GM19239 (cell line): Measurements from ENCODE around the gene PTPRJ.

Experiments
- DNase-seq: peaks from one replicate; pipeline ENCODE4 v3.0.0; 2011; ENCODE audit warnings: low spot score; ENCODE audit not compliant: insufficient read length
- FAIRE-seq: peaks from 2 replicates; lab custom pipeline; 2011; peaks lifted over from hg19 to GRCh38; lab: Jason Lieb, UNC

PTPRJ gene

DNA sequence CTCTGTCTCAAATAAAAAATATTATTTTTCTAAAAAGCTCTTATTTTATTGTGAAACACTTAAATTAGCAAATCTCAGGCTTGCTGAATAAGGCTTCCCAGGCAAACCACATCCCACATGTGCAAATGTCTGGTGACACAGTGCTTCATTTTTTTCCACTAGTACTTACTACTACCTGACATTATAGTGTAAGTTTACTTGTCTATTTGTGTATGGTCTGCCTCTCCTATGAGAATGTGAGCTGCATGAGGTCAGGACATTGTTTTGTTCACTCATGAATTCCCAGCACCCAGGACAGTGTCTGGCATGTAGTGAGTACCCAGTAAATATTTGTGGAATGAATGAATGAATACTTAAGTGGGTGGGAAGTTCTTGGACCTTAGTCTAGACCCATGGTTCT is 103.1 kb downstream of the PTPRJ start:
- no peak for DNase-seq
- no peak for FAIRE-seq

DNA sequence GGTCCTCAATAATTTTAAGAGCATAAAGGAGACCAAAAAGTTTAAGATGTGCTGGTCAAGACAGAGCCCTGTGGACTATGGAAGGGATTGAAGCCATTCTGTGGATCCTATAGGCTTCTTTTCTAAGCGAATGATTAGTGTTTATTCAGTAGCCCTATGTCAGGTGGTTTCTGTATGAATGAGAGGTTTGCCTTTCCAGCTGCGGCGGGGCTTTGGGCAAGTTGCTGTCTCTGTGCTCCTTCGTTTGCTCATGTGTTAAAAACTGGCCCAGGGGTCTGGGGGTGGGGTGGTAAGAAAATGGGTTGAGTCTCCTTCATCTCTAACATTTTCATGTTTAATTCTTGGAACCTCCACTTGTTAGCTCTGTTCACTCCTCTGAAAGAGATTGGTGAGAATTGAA is 105.3 kb downstream of the PTPRJ start:
- no peak for FAIRE-seq

DNA sequence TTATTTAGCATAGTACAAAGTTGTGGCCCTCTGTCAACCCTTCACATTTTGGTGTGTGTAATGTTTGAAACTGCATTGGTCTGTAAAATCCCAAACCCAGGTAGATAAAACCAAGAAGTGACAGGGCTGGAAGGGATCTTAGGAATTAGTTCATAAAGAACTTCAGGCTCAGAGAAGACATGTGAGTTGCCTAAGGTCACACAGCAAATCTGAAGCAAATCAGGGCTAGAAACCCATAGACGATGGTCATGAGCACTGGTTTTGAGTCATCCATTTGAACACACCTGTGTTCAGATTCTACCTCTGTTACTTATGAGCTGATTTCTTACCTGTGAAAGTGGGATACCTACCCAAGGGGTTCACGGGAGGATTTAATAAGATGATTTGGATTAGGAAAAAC is 107.1 kb downstream of the PTPRJ start:
- FAIRE-seq, result no peak
- no peak for DNase-seq

More for the DNA sequence above, 105.3 kb downstream of the PTPRJ start:
- no peak for DNase-seq

DNA sequence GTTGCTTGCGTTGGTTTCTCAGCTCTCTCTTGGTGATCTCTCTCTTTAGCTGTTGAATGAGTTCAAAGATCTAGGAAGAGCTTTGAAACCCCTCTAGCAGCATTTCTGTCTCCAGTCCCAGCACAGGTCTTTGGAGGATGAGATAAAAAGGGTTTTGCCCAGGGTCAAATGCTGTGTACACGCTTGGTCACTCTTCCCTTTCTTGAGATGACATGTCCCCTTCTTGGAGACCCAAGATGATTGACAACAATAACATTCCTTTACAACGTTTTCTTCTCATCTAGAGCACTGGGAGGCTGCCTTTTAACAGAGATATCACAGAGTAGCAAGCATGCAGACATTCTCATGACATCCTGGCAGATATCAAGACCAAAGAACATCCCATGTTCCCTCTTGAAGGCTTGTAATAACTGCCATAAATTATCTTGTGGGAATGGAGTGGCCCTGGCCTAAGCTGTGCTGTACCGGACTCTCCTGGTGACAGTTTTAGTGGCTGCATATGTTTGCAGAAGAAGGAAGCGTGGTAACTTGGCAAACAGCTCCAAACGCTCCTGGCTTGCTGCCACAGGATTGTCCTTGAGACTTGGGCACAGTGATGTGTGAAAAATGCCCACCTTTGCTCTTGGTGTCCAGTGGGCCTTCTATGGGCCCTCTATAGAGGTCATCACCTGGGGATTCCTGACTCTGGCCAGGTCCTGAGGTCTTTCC is 107.8 kb downstream of the PTPRJ start:
- DNase-seq (no peak), FAIRE-seq (no peak)

DNA sequence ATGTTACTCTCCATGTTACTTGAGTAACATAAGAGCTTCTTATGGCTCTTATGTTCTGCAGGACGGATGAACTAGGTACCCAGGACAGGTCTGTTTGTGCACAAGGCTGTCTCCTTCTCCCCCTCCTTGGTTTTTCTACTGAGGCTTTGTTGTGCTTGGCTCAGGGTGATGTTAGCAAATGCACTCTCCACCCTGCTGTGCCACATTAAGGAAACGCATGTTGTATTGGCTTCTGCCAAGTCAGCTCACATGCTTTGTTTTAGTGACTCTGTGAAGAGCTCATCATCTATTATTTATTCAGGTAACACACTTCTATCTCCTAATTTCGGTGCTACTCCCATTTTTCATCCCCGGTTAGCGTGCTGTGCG is 108.3 kb downstream of the PTPRJ start:
- FAIRE-seq, result no peak
- no peak for DNase-seq

DNA sequence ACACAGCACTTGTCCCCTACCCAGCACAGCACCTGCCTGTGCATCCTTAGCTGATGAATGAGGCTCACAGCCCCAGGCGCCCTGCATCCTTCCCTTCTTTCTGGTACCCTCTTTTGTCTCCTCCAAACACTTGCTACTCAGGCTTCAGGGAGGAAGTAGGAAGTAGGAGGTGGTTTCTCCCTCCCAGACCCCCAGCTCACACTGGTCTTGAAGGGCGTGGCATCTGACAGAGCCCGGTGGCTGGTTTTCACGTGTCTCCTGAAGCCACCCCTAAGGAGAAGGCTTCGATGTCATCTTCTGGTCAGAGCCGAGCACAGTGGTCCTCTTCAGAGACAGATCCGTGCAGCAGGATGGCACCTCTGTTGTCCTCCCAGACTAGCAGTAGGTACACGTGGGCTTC is 109.8 kb downstream of the PTPRJ start:
- DNase-seq, result no peak
- no peak for FAIRE-seq

DNA sequence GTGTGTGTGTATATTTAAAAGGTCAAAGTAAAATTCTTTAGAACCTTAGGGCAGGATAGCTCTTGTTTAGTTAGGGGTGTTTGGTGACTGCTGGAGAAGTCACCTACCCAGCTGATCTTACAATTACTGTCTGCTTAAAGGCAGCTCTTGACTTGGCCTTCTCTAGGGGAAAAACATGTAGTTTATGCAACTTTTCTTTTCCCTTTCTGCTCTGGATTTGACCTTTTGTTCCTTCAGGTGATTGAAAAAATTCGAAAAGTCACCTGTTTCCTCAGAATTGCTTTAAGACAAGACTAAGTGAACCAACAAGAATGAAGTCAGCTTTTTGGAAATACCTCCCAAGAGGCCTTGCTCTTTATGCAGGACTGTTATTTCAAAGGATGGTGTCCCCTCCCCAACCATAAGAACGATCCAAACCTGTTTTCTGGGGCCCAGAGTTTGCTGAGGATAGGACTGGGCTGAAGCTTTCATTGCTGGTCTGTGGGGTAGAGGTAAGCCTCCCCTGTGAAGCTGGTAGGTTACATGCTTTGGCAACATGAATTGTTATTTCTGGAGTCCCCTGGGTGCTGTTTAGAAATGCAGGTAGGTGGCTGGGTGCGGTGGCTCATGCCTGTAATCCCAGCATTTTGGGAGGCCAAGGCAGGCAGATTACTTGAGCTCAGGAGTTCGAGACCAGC is 111.2 kb downstream of the PTPRJ start:
- no peak for FAIRE-seq

DNA sequence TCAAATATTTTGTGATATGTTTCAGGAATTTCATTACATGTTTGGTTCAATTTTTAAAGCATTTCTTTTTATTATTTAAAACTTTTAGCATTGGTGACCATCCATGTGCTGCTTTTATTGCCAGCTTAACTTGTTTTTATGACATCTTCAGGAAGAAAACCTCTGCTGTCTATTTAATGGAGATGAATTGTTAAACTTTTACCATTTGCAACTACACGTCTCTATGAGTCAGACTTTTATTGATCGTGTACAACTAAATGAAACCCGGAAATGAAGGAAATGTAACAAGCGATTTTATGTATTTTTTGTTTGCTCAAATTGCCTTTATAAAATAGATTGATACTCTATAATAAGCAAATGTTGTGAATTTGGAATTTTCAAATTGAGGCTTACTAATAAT is 113.0 kb downstream of the PTPRJ start:
- FAIRE-seq (no peak), DNase-seq (no peak)

More for the DNA sequence above, 111.2 kb downstream of the PTPRJ start:
- no peak for DNase-seq

DNA sequence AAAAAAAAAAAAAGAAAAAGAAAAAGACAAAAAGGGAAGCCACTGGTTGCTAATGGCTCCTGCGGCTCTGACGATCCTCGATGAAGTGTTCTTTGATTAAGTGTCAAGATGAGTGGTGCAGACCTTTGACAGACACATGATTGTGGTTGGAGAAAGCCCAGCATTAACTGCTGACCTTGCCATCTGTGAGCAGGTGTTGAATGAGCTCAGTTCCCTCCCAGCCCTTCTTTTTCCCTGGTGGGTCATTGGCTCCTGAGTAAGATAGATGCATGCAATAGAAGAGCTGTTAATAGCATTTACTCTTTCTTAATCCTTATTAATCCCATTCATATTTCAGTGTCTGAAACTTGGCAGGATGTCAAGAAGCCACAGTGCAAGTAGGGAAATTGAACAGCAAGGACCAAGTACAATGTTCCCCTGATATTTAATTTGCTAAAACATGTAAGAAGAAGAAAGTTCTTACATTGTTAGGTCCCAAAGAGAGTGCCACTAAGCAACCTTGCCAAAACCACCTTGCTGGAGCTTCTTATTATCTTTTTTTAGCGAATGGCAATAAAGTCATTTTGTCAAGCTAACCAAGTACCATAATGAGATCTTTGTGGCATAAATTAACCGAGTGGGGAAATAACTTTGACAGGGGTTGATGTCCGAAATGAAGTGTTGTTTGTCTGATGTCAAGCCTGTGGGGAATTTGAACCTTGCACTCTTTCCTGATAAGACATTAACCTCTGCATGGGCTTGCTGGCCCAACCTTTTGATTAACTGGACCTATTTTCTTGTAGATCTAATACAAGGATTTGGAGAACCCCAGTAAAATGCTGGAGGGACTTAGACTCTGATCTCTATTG is 113.7 kb downstream of the PTPRJ start:
- no peak for DNase-seq

DNA sequence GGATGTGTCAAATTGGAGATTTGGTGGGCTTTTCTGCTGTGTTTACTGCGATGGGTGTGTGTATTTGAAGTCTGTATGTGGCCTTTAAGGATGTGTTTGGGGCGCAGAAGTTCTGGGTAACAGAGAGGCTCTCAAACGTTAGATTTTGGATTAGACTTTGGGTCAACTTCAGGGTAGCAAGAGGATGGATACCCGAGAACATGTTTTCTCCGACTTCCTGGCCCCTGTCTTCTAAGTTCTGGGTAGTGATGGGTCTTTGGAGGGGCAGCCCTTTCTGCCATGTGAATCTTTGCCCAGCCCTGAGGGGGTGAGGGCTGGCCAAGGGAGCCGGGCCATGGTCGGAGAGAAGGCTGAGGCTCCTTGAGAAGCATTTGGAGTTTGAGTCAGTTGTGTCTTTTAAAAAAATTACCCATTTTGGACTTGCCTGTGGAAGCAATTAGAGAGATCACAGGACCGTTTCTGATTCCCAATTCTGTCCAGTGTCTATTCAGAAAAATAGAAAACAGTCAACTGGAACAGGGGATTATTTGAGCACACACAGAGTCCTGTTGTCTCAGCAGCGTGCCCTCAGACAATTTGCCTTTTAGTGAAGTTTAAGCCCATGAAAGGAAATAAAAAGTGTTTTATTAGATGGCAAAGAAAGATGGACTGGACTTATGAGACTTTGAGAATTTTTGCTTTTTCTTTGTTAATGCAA is 114.4 kb downstream of the PTPRJ start:
- DNase-seq, result no peak
- no peak for FAIRE-seq

More for the DNA sequence above, 113.7 kb downstream of the PTPRJ start:
- peak; percentile 40 for FAIRE-seq

DNA sequence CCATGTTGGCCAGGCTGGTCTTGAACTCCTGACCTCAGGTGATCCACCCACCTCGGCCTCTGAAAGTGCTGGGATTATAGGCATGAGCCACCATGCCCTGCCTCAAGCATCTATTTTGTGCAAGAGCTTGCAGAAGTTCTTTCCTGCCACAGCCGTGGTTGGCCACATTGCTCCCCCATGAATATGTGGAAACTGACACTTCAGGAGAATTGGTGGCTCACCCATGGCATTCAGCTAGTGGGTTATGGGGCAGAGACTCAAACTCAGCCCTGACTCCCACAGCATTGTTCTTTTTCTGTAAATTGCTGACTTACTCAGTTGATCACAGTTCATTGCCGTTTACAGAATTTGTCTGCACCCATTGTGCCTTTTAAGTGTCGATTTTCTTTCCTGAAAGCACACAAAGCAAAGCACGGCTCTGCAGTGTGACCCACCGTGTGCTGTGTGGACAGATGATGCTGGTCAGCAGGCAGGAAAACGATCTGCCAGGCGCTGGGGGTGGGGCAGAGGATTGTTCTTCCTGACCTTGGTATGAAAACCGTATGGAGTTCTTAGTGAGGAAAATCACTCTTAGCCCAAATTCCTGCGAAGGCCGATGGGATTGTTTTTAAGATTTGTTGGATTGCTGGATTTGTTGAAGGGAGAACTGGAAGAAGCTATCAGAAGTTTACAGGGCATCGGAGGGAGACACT is 115.6 kb downstream of the PTPRJ start:
- no peak for DNase-seq
- FAIRE-seq, result no peak

DNA sequence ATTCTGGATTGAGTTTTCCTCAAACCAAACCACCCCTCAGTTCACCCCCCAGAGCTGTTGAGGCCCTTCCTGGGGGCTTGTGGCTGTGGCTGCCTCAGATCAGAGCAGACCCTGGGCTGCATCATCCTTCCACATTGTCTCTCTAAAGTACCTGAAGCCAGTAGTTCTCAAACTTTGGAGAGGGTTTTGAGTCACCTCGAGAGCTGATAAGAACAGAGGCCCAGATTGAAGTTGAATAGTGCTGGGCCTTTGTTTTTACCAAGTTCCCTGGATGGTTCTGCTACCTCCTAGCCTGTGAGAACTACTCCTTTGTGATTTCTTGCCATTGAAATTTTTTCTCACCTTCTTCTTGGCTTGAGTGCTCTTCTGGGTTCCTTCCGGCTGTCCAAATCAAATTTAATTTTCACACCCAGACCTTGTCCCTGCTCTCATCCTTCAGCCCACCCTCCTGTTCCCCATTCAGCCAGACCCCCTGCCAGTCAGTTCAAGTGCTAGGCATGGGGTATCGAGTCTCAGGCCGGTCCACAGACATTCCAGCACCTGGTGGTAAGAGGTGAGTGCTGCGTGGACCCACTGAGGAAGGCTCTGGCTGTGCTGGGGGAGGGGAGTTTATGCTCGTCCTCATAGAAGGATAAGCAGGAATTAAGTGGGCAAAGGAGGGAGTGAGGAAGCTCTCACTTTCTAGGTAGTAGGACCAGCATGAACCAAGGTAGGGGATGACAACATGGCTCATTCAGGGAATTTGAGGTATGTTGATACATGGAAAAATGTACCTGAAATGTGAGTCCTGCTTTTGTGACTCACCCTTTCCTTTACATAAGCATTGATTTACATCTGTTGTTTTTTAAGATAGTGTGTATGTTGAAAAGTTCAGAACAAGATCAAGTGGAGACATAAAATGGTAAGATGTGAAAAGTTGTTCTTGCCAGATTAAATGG is 116.5 kb downstream of the PTPRJ start:
- DNase-seq (no peak), FAIRE-seq (no peak)

DNA sequence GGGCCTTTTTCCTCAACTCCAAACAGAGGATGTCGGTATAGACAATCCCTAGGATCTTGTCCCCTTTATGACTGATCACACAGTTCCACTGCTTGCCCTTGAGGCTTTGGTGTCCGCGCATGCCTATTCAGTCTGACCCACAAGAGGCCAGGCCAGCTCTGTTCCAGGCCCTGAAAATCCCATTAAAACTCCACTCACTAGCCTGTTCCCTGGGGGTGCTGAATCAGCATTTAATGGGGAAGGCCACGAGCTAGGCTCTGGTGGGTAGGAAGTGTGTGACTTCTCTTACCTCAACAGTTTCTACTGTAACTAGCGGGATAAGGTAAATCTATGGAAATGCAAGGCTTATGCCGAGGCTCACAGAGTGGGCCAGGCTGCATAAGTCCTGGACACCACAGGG is 117.7 kb downstream of the PTPRJ start:
- FAIRE-seq, result no peak
- no peak for DNase-seq

DNA sequence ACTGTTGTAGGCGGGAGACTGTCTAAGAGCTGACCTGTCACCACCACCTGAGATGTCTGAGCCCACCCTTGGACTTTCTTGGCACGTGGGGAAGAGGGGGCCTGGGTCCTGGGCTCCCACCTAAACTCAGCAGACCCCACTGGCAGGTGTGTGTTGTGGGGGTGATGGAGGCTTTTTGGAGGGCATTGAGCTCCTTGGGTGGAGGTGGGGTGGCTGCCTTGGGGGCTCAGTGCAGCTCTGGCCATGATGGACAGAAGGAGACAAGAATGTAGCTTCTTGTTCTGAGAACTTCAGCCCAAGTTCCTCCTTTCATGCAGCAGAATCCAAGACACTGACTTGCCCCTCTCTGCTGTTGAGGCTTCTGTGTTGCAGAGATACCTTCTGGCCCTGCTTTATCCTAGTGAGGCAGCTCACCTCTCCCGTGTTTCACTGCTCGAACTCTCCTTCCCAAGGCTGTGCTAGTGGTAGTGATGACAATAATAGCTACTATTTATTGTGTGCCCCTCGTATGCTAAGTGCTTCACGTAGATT is 119.6 kb downstream of the PTPRJ start:
- DNase-seq (no peak), FAIRE-seq (no peak)

DNA sequence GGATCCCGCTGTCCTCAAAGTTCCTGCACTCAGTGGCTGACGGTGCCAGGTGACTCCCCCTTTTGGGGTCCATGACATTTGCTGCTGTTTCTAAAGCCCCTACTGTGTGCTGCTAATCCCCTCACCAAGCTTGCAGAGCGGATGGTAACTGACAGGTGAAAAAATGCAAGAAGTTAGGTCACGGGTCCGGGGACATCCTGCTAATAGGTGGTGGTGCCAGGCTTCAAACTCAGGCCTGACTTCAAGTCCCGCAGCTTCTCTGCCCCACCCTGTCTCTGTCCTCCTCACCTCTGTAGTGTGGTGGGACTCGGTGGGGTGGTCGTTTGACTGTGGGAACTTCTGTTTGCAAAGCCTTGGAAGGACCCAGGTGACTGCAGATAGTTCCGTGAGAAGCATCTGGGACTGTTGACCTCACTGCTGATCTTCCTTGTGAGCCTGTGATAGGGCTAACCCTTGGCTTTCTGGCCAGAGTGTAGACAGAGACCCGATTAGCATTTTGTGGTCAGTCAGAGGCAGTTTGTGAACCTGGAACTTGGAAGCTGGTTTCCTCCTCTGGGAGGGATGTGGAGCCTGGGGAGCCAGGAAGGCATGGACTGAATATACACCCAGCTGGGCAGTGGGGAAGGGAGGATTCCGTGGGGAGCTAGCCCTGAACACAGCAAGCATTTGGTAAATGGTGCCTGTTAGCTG is 120.8 kb downstream of the PTPRJ start:
- no peak for FAIRE-seq
- no peak for DNase-seq

DNA sequence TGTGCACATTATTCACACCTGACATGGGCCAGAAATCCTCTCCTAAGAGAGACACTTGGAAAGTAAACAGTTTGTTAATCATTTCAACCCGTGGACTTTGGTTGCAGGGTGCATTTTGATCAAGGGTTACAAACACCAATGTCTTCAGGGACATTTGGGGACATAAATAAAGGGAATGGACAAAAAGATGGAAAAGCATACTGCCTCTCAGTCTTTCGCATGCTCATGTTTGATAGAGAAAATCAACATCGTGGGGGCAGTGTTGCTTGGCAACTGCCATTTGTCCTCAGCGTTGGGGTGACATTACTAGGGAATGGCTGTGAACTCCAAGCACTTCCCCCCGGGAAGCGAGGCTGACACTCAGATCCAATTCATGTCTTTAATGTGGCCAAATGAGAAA is 121.6 kb downstream of the PTPRJ start:
- FAIRE-seq (no peak), DNase-seq (no peak)

DNA sequence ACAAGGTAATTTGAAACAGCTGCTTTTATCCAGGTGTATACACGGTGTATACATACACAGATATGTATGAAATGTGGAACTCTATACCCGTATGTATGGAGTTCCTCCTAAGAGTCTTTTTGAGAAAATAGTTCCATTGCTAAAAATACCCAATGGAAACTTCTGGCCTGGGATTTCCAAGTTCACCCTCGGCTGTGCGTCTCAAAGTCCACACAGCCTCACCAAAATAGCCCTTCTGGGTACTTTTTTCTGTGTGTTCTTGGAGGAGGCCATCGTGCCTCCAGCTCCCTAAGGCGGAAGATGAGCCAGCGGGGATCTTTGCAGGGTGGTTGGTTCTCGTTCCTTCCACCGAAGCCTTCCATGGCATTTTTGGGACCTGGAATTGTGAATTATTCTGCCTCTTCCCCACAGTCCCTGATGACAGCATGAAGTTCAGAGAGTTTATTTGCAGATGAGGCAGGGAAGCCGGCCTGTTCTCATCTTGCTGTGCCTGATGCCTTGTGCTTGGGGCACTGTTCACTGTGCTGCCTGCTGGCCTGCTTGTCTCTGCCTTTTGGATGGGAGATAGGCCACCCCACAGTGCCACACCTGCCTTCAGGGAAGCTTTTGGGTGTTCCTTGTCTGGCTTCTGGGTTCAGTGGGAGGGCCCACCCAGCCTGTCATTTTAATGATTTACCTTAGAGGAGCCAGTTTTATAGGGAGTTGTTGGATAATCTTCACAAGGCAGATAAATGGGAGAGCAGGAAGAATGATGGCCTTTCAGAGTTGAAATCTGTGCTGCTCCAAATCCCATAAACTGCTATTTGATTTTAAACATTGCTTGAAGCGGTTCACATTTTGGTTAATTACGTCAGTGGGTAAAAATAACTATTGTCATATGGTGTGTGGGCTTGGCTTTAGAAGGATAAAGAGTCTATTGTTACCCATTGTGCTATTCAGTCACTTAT is 123.5 kb downstream of the PTPRJ start:
- FAIRE-seq, result no peak
- no peak for DNase-seq
